Measurements from ENCODE around the gene ABCB8. TPM values are rescaled to one million over a fixed set of nuclear protein-coding genes. Genes with fewer than 3 reads are reported as not detected.
"Not testable (repeated sequence)": the region's sequence is repeated elsewhere in the genome, so short reads cannot be mapped to it uniquely, and the experiment has no call there.

Gene ABCB8
- total RNA-seq, 1 donor from 2014 or later = 28.5 TPM

DNA sequence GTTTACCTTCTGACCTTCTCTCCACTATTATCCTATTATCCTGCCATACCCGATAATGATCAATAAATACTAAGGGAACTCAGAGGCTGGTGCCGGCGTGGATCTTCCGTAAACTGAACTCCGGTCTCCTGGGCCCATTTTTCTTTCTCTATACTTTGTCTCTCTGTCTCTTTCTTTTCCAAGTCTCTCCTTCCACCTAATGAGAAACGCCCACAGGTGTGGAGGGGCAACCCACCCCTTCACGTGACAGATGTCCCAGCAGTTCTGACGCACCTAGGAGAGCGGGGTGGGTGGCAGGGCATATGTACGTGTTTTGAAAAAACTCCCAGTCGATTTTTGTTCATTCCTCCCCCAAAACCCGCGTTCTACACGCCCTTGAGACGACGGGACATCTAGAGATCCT is 521 bp upstream of the ABCB8 start:
- intact Hi-C loops (cut with DNase I) = loop anchor here (1.0 to 5.0 kb wide), 3 partner anchors 31 to 85 kb away; partner anchors contain the start of genes FASTK and SLC4A2

GRCh38 chr7:151028948-151029501 is 775 bp downstream of the ABCB8 start:
- intact Hi-C loops (cut with DNase I) = loop anchor here (1.0 to 5.0 kb wide), 3 partner anchors 30 to 83 kb away; partner anchors contain the start of genes FASTK and SLC4A2
- DNase-seq (ENCODE audit: low spot score) = no peak

More for the DNA sequence above, 521 bp upstream of the ABCB8 start:
- not testable (repeated sequence) for DNase-seq (ENCODE audit: low spot score)

DNA sequence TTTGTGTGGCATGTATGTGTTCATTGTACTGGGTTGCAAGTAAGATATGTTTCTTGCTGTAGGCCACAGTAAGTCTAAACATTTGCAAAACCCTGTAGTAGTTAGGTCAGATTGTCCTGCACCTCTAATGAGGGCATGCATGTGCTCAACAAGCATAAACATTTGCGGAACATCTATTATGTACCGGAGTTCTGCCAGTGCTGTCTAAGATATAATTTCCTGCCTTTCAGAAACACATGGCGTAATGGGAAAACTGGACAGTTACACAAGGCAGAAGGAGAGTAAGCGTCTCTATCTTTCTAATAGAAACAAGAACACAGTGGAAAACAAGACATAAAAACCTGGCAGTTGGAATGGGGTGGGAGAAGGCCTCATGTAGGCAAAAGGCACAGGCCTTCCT is 2.8 kb downstream of the ABCB8 start:
- DNase-seq (ENCODE audit: low spot score) = no peak
- intact Hi-C loops (cut with DNase I) = no loop called here

DNA sequence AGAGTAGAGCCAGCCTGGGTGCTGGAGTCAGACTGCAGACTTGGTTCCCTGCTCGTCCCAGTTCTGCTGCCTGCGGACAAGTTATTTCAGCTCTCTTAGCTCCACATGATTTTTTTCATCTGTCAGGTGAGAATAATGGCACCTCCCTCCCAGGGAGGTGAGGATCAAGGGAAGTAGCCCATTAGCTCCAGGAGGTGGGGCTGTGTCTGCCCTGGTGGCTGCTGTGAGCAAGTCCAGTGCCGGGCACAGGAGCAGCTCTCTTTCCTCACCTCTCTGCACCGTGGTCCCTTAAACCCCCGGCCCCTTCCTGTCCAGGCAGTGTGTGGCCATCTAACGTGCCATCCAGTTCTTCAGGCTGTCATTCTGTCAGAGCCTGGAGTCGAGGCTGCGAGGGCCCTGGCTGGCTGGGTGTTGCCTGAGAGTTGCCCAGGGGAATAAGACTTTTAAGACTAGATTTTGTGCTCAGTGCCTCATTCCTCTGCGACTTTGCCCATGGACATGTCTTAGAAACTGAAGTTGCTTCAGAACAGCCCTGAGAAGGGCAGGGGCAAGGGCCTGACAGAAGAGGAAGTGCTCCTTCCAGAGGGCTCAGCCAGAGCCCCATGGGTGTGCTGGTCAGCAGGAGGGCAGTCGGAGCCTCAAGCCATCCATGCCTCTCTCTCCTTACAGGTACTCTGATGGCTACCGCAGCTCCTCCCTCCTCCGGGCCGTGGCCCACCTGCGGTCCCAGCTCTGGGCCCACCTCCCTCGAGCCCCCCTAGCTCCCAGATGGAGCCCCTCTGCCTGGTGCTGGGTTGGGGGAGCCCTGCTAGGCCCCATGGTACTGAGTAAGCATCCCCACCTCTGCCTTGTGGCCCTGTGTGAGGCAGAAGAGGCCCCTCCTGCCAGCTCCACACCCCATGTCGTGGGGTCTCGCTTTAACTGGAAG is 5.0 kb downstream of the ABCB8 start:
- intact Hi-C loops (cut with DNase I) = no loop called here
- DNase-seq (ENCODE audit: low spot score) = no peak

GRCh38 chr7:151033864-151034249 is 5.6 kb downstream of the ABCB8 start:
- no peak for DNase-seq (ENCODE audit: low spot score)
- intact Hi-C loops (cut with DNase I) = no loop called here

- intact Hi-C loops (cut with DNase I) = no loop called here
- DNase-seq (ENCODE audit: low spot score) = no peak
Measured at GRCh38 chr7:151034312-151035025, 6.2 kb downstream of the ABCB8 start.

DNA sequence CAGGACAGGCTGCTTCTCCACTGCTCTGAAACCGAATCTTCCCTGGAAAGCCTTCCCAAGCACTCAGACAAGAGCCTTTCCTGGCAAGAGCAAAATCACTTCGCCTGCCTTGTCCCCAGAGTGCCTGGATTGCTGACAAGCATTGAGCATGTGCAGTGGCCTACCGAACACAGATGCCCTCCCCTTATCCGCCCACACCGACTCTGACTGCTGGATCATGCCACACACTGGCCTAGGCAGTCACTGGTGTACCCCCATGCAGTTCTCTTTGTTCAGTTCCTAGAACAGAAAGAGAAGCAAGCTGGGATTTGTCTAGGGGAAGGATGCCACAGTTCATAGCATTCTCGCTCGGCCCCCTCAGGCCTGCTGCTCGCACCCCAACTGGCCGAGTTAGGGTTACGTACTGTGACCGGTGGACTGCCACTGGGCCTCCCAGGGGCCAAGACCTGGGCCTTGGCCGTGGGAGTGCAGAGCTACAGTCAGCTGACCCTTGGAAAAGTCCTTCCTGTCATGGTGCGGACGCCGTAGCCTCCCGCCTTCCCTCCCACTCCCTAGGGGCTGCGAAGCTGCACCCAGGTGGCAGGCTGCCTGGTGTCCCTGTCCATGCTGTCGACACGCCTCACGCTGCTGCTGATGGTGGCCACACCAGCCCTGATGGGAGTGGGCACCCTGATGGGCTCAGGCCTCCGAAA is 6.9 kb downstream of the ABCB8 start:
- no peak for DNase-seq (ENCODE audit: low spot score)
- intact Hi-C loops (cut with DNase I) = no loop called here

DNA sequence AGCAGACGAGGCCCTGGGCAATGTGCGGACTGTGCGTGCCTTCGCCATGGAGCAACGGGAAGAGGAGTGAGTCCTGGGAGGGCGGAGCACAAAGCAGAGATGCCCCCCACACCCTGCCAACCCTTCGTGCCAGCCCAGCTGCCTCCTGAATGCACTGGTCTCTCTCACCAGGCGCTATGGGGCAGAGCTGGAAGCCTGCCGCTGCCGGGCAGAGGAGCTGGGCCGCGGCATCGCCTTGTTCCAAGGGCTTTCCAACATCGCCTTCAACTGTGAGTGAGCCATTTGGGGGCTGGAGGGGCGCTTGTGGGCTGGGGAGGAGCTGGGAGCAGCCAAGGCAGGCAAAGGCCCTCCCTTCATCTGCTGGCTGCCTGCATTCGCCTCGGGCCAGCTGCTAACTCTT is 7.7 kb downstream of the ABCB8 start:
- no peak for DNase-seq (ENCODE audit: low spot score)
- intact Hi-C loops (cut with DNase I) = no loop called here

- intact Hi-C loops (cut with DNase I) = no loop called here
- DNase-seq (ENCODE audit: low spot score) = peak; percentile 85
Measured at GRCh38 chr7:151038951-151039849, 10.9 kb downstream of the ABCB8 start.

DNA sequence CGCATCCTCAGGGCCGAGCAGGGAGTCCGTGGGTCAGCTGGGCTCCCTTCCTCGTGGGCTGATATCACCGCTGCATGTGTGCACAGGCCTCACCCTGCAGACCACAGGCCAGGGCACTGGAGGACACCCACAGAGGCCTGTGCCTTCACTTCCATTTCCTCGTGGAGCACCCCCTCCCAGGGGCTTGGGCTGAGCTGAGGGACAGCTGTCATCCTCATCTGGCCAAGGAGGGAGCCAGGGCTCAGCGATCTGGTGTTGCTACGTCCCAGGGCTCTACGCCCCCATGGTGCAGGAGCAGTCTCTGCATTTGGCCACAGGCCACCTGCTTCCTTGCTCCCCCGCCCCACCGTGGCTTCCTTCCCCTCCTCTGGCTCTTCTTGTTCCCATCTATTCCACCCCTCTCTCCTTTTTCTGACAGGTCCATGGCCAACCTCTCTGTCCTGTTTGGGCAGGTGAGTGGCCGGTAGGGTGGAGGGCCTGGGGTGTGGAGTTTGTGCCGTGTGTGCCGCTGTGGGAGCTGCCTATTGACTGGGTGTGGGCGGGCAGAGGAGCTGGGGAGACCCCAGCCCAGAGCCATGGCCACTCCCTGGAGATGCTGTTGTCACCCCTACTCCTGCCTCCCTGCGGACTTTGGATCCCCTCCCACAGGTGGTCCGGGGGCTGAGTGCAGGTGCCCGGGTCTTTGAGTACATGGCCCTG is 11.7 kb downstream of the ABCB8 start:
- intact Hi-C loops (cut with DNase I) = no loop called here
- DNase-seq (ENCODE audit: low spot score) = no peak

GRCh38 chr7:151040616-151041375 is 12.5 kb downstream of the ABCB8 start:
- intact Hi-C loops (cut with DNase I) = no loop called here
- no peak for DNase-seq (ENCODE audit: low spot score)

DNA sequence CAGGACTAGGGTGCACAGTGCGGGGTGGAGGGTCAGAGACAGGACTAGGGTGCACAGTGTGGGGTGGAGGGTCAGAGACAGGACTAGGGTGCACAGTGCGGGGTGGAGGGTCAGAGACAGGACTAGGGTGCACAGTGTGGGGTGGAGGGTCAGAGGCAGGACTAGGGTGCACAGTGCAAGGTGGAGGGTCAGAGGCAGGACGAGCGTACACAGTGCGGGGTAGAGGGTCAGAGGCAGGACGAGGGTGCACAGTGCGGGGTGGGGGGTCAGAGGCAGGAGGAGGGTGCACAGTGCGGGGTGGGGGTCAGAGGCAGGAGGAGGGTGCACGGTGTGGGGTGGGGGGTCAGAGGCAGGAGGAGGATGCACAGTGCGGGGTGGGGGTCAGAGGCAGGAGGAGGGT is 15.2 kb downstream of the ABCB8 start:
- intact Hi-C loops (cut with DNase I); DNase-seq (ENCODE audit: low spot score): not testable (repeated sequence)

DNA sequence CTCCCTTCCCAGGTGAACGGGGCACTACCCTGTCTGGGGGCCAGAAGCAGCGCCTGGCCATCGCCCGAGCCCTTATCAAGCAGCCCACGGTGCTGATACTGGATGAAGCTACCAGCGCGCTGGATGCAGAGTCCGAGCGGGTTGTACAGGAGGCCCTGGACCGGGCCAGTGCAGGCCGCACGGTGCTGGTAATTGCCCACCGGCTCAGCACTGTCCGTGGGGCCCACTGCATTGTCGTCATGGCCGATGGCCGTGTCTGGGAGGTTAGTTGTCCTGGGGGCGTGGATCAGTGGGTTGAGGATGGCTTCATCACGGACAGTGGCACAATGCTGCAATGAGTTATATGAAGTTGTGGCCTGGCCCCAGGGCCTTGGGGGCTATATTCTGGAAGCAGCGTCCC is 15.7 kb downstream of the ABCB8 start:
- no peak for DNase-seq (ENCODE audit: low spot score)
- intact Hi-C loops (cut with DNase I) = no loop called here

DNA sequence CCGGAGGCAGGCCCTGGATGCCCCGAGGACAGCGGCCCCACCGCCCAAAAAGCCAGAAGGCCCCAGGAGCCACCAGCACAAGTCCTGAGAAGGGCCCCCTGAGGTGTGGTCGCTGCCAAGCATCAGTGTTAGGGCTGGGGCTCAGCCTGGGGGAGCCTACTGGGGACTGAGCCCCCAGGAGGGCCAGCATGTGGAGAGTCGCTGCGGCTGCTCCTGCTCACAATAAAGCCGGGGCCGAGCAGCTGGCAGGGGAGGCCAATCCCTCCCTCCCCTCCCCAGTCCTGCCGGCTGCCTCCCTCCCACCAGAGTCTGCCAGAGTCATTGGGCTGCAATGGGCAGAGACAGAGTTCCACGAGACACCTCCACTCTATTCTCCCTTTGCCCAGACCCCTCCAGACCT is 17.0 kb downstream of the ABCB8 start:
- DNase-seq (ENCODE audit: low spot score) = no peak
- intact Hi-C loops (cut with DNase I) = no loop called here

DNA sequence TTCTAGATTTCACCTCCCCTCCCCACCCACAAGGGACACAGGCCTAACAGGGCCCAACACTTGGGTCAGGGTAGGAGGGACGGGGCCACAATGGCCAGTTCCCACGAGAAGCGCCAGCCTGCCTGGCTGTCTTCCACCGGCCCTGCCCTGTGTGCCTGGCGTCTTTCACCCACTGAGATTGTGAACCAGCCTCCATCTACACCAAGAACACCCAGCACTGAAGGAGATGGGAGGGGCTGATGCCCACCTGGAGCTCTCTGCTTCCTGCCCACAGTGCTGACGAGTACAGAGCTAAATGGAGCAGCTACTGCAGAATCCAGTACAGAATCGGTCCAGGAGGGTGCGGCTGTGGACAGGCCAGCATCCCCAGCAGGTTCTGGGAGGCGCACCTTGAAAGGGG is 17.7 kb downstream of the ABCB8 start:
- no peak for DNase-seq (ENCODE audit: low spot score)
- intact Hi-C loops (cut with DNase I) = no loop called here

DNA sequence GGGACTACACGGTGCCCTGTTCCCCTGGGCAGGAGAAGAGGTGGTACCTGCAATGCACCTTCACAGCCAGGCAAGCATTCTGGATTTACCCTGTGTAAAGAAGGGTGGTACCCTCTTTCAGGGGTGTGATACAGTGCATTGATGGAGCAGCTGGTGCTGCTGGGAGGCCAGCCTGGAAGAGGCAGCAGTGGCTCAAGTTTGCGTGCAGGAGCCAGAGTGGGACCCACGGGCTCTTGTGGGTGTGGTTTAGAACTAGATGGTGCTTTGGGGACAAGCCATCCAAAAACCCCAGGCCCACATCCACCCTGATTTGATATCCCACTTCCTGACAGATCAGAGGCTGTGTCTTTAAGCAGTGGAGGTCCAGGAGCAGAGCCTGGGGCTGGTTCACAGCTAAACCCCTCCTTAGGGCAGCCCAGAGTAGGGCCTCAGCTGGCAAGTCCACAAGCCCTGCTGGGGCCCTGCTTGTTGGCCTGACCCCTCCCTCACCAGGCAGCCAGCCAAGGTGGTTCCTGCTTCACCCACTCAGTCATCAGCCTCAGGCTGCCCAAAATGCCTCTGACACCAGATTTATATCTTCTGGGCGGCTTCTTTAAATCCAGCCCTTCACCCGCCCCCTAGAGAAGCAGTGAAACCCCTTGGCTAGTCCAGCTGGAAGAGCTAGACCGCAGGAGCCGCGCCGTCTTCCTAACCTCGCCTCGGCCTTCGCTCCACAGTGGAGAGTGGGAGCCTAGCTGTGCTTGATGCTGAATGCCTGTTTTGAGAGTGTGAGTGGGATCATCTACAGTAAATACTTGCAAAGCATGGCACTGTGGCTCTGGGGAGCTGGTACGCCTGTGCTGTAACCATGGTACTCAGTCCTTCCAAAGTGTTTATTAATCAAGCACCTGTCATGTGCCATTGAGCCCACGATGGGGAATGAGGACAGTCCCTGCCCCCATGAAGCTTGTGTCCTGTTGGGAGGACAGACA is 18.6 kb downstream of the ABCB8 start:
- intact Hi-C loops (cut with DNase I) = no loop called here
- no peak for DNase-seq (ENCODE audit: low spot score)

All from cardiac septum (tissue), 1 donor.